ENCODE data around the gene TNFAIP6. TPM values are rescaled to one million over a fixed set of nuclear protein-coding genes. Genes with fewer than 3 reads are reported as not detected.
A peak's percentile ranks its signal among the peaks of the same experiment; 100 is the strongest.
"Not testable (repeated sequence)": the region's sequence is repeated elsewhere in the genome, so short reads cannot be mapped to it uniquely, and the experiment has no call there.

The TNFAIP6 gene
- total and polyA plus RNA-seq, 7 donors: 0.87 to 4.9 (median 3.9) TPM

GRCh38 chr2:151410485-151410834, 53.1 kb downstream of the TNFAIP6 start:
- DNase-seq: no peak
- TF ChIP-seq EP300 (IDR thresholded peaks at IDR 0.05) (no peak), CTCF (IDR thresholded peaks at IDR 0.05) (no peak), POLR2AphosphoS5 (IDR thresholded peaks at IDR 0.05) (no peak), POLR2A (IDR thresholded peaks at IDR 0.05) (no peak)
- Histone ChIP-seq H3K4me1 (peaks cover 0 to 23% (median 17%) of the 10 kb centered on the region in 4 donors), H3K4me3 (peak overlapping the region; percentile 68 to 98 (median 92)), H3K9me3 (no peaks in the 10 kb centered on the region), H3K27ac (peak overlapping the region; percentile 87 to 94 (median 91)), H3K36me3 (peaks cover 0 to 36% (median 14%) of the 10 kb centered on the region in 4 donors), H3K27me3 (no peaks in the 10 kb centered on the region)
- intact Hi-C loops (cut with DNase I): loop anchor here (5.0 kb wide), 1 partner anchor 148 kb away; the partner anchor contains the start of gene RBM43
- WGBS, 2 donors: 1% methylated on average over 21 of the region's 21 CpGs

- DNase-seq: no peak
- Histone ChIP-seq H3K36me3 (peaks cover 13 to 96% (median 32%) of the 10 kb centered on the region in 4 donors), H3K4me3 (no peak overlapping the region), H3K4me1 (peaks cover 0 to 2% (median 0%) of the 10 kb centered on the region in 4 donors), H3K27me3 (no peaks in the 10 kb centered on the region), H3K27ac (no peak overlapping the region), H3K9me3 (no peaks in the 10 kb centered on the region)
- 80 to 90% methylated on average over 3 of the region's 3 CpGs for WGBS, 2 donors
- intact Hi-C loops (cut with DNase I): no loop called here
- TF ChIP-seq EP300 (IDR thresholded peaks at IDR 0.05): no peak
- TF ChIP-seq POLR2AphosphoS5 (IDR thresholded peaks at IDR 0.05): no peak
- TF ChIP-seq CTCF (IDR thresholded peaks at IDR 0.05): no peak
- TF ChIP-seq POLR2A (IDR thresholded peaks at IDR 0.05): no peak
Measured at GRCh38 chr2:151417650-151418049, 60.3 kb downstream of the TNFAIP6 start.

GRCh38 chr2:151421681-151422080, 64.3 kb downstream of the TNFAIP6 start:
- not testable (repeated sequence) for DNase-seq, H3K4me3 ChIP-seq, H3K27ac ChIP-seq, H3K9me3 ChIP-seq, H3K27me3 ChIP-seq, H3K4me1 ChIP-seq
- intact Hi-C loops (cut with DNase I): loop anchor here (5.0 kb wide), 1 partner anchor 149 kb away; no protein-coding TSS in a partner anchor
- WGBS, 2 donors: 95 to 97% methylated on average over 12 of the region's 12 CpGs
- H3K36me3 ChIP-seq: peaks cover 17 to 84% (median 22%) of the 10 kb centered on the region in 4 donors

- intact Hi-C loops (cut with DNase I): loop anchor here (5.0 kb wide), 1 partner anchor 151 kb away; no protein-coding TSS in a partner anchor
- no peaks in the 10 kb centered on the region for H3K9me3 ChIP-seq
- no peak overlapping the region for H3K27ac ChIP-seq
- H3K4me3 ChIP-seq: no peak overlapping the region
- no peaks in the 10 kb centered on the region for H3K4me1 ChIP-seq
- H3K36me3 ChIP-seq: peaks cover 17 to 72% (median 21%) of the 10 kb centered on the region in 4 donors
- WGBS, 2 donors: 72 to 74% methylated on average over 3 of the region's 3 CpGs
- DNase-seq: no peak
- no peak for TF ChIP-seq POLR2A (IDR thresholded peaks at IDR 0.05)
- TF ChIP-seq EP300 (IDR thresholded peaks at IDR 0.05): no peak
- no peak for TF ChIP-seq POLR2AphosphoS5 (IDR thresholded peaks at IDR 0.05)
- no peaks in the 10 kb centered on the region for H3K27me3 ChIP-seq
Measured at GRCh38 chr2:151422917-151423439, 65.6 kb downstream of the TNFAIP6 start.

- Histone ChIP-seq H3K36me3 (peaks cover 17 to 70% (median 22%) of the 10 kb centered on the region in 4 donors), H3K27ac (no peak overlapping the region), H3K27me3 (no peaks in the 10 kb centered on the region), H3K4me1 (no peaks in the 10 kb centered on the region), H3K9me3 (no peaks in the 10 kb centered on the region), H3K4me3 (no peak overlapping the region)
- intact Hi-C loops (cut with DNase I): loop anchor here (5.0 kb wide), 1 partner anchor 151 kb away; no protein-coding TSS in a partner anchor
- no peak for DNase-seq
- WGBS, 2 donors: 64 to 69% methylated on average over 3 of the region's 3 CpGs
- TF ChIP-seq POLR2A (IDR thresholded peaks at IDR 0.05) (no peak), CTCF (IDR thresholded peaks at IDR 0.05) (no peak), POLR2AphosphoS5 (IDR thresholded peaks at IDR 0.05) (no peak), EP300 (IDR thresholded peaks at IDR 0.05) (no peak)
Measured at GRCh38 chr2:151423760-151424159, 66.4 kb downstream of the TNFAIP6 start.

Small RNA genes within 50 kb of the gene (small RNA-seq; reads per million reads assigned to genes)
- gene MIR4773-1 (0 reads per million in 3 donors), gene RN7SL124P (0 reads per million in 3 donors)

Other genes starting within 250 kb of the TNFAIP6 start
- 10 to 100 TPM in 2 of 4 donors, 1 to 10 TPM in 2; 8.6 to 16.9 (median 10.4) TPM for gene RBM43, start 95.7 kb upstream of the TNFAIP6 start, total RNA-seq
- 1 to 10 TPM; 1.8 to 4.0 (median 3.6) TPM for gene RBM43, start 95.7 kb upstream of the TNFAIP6 start, polyA plus RNA-seq
- 10 to 100 TPM; 11.5 to 19.9 (median 16.4) TPM for gene NMI, start 67.9 kb upstream of the TNFAIP6 start, total RNA-seq
- 10 to 100 TPM; 21.0 to 30.0 (median 28.7) TPM for gene NMI, start 67.9 kb upstream of the TNFAIP6 start, polyA plus RNA-seq
- gene RIF1, start 52.3 kb downstream of the TNFAIP6 start, total RNA-seq: 10 to 100 TPM; 31.3 to 38.2 (median 32.9) TPM
- 1 to 10 TPM; 1.8 to 5.6 (median 1.8) TPM for gene RIF1, start 52.3 kb downstream of the TNFAIP6 start, polyA plus RNA-seq